GM12875 (cell line): ENCODE results near the gene HMGN5.

Source experiments
- H3K4me3 ChIP-seq: one replicate; pipeline ENCODE4 v1.5.1; 2011; ENCODE audit warnings: low read depth, low read length, control low read depth
- TF ChIP-seq, protein P1 (sequence below): IDR thresholded peaks from 2 replicates; pipeline ENCODE4 v1.5.1; 2011; ENCODE audit warnings: low read depth, mild to moderate bottlenecking, control low read depth, inconsistent platforms, low read length, moderate library complexity, borderline replicate concordance; ENCODE audit not compliant: insufficient read depth

HMGN5 gene

DNA sequence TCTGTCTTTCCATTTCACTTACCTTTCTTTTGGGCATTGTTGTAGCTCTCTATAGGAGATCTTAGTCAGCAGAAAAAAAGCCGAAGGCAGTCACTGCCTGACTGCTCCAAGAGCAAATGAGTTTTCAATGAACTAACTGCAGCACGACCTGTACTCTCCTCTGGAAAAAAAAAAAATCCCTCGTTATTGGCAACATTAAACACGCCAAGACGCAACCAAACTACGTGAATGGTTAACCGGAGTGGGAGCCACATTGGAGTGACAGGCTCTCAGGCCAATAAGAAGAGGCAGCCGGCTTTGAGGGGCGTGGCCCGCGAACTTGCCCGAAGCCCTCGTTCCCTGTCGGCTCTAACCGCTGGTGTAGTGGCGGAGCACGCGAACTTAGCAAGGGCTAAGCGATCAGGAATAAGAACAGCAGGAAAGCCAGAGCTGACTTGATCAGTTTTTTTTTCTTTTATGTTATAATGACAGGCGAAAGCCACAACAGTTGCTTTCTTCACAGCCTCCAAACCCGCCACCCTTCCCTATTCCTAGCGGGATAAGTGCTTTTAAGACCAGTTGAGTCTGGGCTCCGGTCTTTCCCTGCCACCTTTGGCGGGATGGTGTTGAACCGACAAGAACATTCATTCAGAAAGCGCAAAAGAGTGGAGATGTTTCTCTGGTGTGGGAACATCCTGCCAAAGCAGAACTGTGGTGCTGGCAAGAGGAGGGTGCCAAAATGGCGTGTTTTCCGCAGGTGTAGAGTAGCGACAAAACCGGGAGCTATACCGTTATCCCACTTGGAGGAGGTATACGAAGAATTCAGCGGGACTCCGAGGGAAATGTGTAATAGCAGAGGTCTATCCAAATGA, 80.0 kb downstream of the HMGN5 start:
- TF ChIP-seq, protein P1, sequence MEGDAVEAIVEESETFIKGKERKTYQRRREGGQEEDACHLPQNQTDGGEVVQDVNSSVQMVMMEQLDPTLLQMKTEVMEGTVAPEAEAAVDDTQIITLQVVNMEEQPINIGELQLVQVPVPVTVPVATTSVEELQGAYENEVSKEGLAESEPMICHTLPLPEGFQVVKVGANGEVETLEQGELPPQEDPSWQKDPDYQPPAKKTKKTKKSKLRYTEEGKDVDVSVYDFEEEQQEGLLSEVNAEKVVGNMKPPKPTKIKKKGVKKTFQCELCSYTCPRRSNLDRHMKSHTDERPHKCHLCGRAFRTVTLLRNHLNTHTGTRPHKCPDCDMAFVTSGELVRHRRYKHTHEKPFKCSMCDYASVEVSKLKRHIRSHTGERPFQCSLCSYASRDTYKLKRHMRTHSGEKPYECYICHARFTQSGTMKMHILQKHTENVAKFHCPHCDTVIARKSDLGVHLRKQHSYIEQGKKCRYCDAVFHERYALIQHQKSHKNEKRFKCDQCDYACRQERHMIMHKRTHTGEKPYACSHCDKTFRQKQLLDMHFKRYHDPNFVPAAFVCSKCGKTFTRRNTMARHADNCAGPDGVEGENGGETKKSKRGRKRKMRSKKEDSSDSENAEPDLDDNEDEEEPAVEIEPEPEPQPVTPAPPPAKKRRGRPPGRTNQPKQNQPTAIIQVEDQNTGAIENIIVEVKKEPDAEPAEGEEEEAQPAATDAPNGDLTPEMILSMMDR = no peak
- H3K4me3 ChIP-seq = peak overlapping the region; percentile 65

DNA sequence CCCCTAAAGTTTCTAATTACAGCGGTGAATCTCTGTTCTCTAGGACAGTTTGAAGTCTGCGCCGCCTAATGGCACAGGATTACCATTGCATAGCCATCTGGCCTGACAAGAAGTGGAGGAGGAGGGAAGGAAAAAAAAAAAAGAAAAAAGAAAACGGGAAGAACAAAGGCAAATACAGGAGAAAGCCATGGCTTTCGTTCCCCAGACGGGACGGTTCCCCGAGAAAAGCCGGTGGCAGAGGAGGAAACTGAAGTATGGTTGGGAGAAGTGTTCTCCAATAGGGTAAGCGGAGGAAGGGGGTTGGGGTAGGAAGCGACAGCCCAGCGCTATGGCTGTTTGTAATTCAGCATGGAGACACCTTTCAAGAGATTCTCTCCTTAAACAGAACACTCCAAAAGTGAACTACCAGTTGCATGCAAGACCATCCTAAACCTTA, 80.8 kb downstream of the HMGN5 start:
- peak overlapping the region; percentile 65 for H3K4me3 ChIP-seq
- TF ChIP-seq, protein P1 = peak; percentile 43; the same call in 1 of the 2 replicates

DNA sequence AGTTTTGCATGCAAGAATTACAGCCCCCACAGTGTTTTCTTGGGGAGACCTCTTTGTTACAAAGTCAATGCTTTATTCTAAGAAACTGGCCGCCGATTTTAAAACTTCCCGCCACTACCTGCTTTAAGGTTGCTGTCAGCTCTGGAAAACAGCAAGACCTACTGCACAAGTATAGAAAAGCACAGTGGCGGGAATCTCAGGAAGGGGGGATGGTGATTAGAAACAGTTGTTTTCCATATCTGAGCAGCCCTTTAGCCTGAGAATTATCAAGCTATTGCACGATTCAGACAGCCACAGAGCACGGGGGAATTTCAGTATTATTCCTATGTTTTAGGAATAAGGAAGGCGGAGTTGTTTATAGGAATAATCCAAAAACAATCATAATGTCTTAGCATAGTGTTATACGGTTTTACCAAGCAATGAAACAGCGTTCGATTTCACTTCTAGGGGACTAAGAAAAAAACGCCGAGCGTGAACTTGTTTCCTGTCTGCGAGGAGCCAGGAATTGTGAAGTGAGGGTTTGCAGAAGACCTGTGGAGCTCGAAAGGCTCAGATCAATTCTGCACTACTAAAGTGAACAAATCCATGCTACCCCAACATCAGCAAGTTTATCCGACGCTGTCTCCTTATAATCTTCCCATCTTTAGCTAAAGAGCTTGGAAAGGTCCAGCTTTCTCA, 81.3 kb downstream of the HMGN5 start:
- TF ChIP-seq, protein P1 = no peak

DNA sequence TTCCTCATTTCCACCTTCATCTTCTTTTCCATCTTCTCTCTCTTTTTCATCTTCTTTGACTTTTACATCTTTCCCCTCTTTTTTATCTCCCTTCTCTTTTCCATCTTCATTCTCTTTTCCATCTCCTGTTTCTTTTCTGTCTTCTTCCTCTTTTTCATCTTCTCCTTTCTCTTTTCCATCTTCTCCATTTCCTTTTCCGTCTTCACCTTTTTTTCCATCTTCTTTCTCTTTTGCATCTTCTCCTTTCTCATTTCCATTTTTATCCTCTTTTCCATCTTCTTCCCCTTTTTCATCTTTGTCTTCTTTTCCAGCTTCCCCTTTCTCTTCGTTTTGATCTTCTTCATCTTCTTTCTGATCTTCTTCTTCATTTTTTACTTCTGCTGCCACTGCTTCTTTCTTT, 87.0 kb downstream of the HMGN5 start:
- TF ChIP-seq, protein P1 = no peak
- no peak overlapping the region for H3K4me3 ChIP-seq

More for the DNA sequence above, 81.3 kb downstream of the HMGN5 start:
- H3K4me3 ChIP-seq = peak overlapping the region; percentile 65

DNA sequence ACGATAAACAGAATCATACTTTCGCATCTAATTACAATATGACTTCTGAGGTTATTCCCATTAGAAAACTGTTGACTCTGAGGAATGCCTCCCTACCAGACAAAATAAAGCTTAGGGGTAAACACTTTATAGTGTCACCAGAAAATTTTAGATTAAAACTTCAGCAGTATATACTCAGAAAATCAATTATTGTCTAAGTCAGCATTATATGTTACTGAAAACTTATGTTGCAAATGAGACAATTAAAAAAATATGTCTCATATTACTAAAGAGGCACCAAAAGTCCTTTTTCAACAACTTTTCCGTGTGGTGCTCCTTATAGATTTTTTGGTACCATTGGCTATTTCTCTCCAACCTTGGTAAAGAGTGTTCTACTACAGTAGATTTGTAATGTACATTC, 91.4 kb downstream of the HMGN5 start:
- TF ChIP-seq, protein P1 = no peak
- H3K4me3 ChIP-seq = no peak overlapping the region

DNA sequence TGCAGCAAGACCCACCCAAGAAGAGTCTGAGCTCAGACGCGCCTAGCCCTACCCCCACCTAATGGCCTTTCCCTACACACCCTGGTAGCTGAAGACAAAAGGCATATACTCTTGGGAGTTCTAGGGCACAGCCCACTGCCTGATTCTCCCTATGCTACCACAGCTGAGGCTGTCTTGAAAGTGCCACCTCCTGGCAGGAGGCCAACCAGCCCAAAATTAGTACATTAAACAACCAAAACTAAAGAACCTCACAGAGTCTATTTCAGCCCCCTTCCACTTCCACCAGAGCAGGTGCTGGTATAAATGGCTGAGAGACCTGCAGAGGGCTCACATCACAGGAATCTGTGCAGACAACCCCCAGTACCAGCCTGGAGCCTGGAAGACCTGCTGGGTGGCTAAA, 119.1 kb downstream of the HMGN5 start:
- TF ChIP-seq, protein P1 = no peak
- H3K4me3 ChIP-seq = no peak overlapping the region
